Right atrium auricular region (tissue), 2 donors: Measurements from ENCODE around the gene CREB3L1. TPM values are rescaled to one million over a fixed set of nuclear protein-coding genes. Genes with fewer than 3 reads are reported as not detected.
A peak's percentile ranks its signal among the peaks of the same experiment; 100 is the strongest.

ENCODE experiments used
- DNase-seq: peaks from one replicate; pipeline ENCODE4 v3.0.0-alpha.2; 2019; ENCODE audit warnings: low spot score
- H3K27ac ChIP-seq, 2 donors: fragments of 200-600 bp; sonication (generic); 1 replicate in 1 of 2; 2 replicates in 1 of 2; pipeline ENCODE4 v1.5.1; 2016 to 2019
- H3K27me3 ChIP-seq, 2 donors: fragments of 200-600 bp; sonication (generic); one replicate each; pipeline versions ENCODE4 v1.5.1 to v1.6.0; 2017 to 2019
- H3K36me3 ChIP-seq: fragments of 200-600 bp; sonication (generic); one replicate; pipeline ENCODE4 v1.5.1; 2016
- H3K4me1 ChIP-seq, 2 donors: fragments of 200-600 bp; sonication (generic); one replicate each; pipeline versions ENCODE4 v1.5.1 to v1.6.0; 2017 to 2019
- H3K4me3 ChIP-seq, 2 donors: fragments of 200-600 bp; sonication (generic); 1 replicate in 1 of 2; 2 replicates in 1 of 2; pipeline ENCODE4 v1.5.1; 2017 to 2019; ENCODE audit warnings: mild to moderate bottlenecking in 1 of 2, moderate library complexity in 1 of 2
- H3K9me3 ChIP-seq, 2 donors: fragments of 200-600 bp; sonication (generic); one replicate each; pipeline ENCODE4 v1.5.1; 2019
- CTCF ChIP-seq, 2 donors: fragments of 200-600 bp; sonication (generic); IDR thresholded peaks; one replicate each; pipeline ENCODE4 v1.5.1; 2019; ENCODE audit warnings: antibody characterized with exemption in 2 of 2
- total RNA-seq, 2 donors: library from RNA; depleted of rRNA; stranded (reverse); fragments of >200 nt; gene quantifications; one replicate each; pipeline ENCODE4 v1.1.0, GENCODE V29; 2016

The CREB3L1 gene
- total RNA-seq, 2 donors from 2014 or later, result 5.4 to 15.1 TPM

GRCh38 chr11:46240861-46241260 is 36.6 kb upstream of the CREB3L1 start:
- DNase-seq, result no peak
- no peak for TF ChIP-seq CTCF (IDR thresholded peaks at IDR 0.05)
- H3K4me1 ChIP-seq, result peaks cover 0 to 38% of the 10 kb centered on the region in 2 donors

GRCh38 chr11:46242041-46242951 is 35.2 kb upstream of the CREB3L1 start:
- Histone ChIP-seq H3K9me3 (no peaks in the 10 kb centered on the region), H3K27me3 (no peaks in the 10 kb centered on the region), H3K4me3 (peak overlapping the region in 1 of 2 donors; percentile 52), H3K36me3 (no peaks in the 10 kb centered on the region), H3K27ac (peak overlapping the region; percentile 87 to 91), H3K4me1 (peaks cover 0 to 33% of the 10 kb centered on the region in 2 donors)
- TF ChIP-seq CTCF (IDR thresholded peaks at IDR 0.05), result no peak
- no peak for DNase-seq

More at GRCh38 chr11:46240861-46241260, 36.6 kb upstream of the CREB3L1 start:
- H3K9me3 ChIP-seq, result peaks cover 0 to 3% of the 10 kb centered on the region in 2 donors
- peak overlapping the region in 1 of 2 donors; percentile 85 for H3K27ac ChIP-seq
- no peaks in the 10 kb centered on the region for H3K36me3 ChIP-seq
- no peaks in the 10 kb centered on the region for H3K27me3 ChIP-seq
- H3K4me3 ChIP-seq, result no peak overlapping the region

- Histone ChIP-seq H3K27ac (peak overlapping the region; percentile 87 to 91), H3K4me1 (peaks cover 0 to 27% of the 10 kb centered on the region in 2 donors), H3K4me3 (peak overlapping the region; percentile 37 to 52), H3K9me3 (no peaks in the 10 kb centered on the region), H3K36me3 (no peaks in the 10 kb centered on the region), H3K27me3 (no peaks in the 10 kb centered on the region)
- TF ChIP-seq CTCF (IDR thresholded peaks at IDR 0.05), result no peak
- peak; percentile 95 for DNase-seq
Observed at GRCh38 chr11:46242952-46243795, 34.3 kb upstream of the CREB3L1 start.

- Histone ChIP-seq H3K4me1 (peaks cover 0 to 23% of the 10 kb centered on the region in 2 donors), H3K27ac (peak overlapping the region; percentile 87 to 91), H3K4me3 (peak overlapping the region; percentile 37 to 52), H3K36me3 (no peaks in the 10 kb centered on the region), H3K9me3 (no peaks in the 10 kb centered on the region), H3K27me3 (no peaks in the 10 kb centered on the region)
- TF ChIP-seq CTCF (IDR thresholded peaks at IDR 0.05), result no peak
- DNase-seq, result no peak
Observed at GRCh38 chr11:46243796-46244109, 33.7 kb upstream of the CREB3L1 start.

- no peak for DNase-seq
- H3K4me3 ChIP-seq, result no peak overlapping the region
Observed at GRCh38 chr11:46246521-46246920, 30.9 kb upstream of the CREB3L1 start.

More at GRCh38 chr11:46246521-46246920, 30.9 kb upstream of the CREB3L1 start:
- no peaks in the 10 kb centered on the region for H3K27me3 ChIP-seq
- no peak for TF ChIP-seq CTCF (IDR thresholded peaks at IDR 0.05)
- no peaks in the 10 kb centered on the region for H3K9me3 ChIP-seq
- H3K27ac ChIP-seq, result no peak overlapping the region
- H3K4me1 ChIP-seq, result peaks cover 0 to 14% of the 10 kb centered on the region in 2 donors
- H3K36me3 ChIP-seq, result no peaks in the 10 kb centered on the region
